HCT116 (cell line): ENCODE data around the gene NOTUM. TPM values are rescaled to one million over a fixed set of nuclear protein-coding genes. Genes with fewer than 3 reads are reported as not detected.

Experiments used
- ATAC-seq: fragments of 200-7000 bp; cut with Tn5 transposase; 2 replicates; pipeline ENCODE4 v1.9.1; 2020; ENCODE audit warnings: mild to moderate bottlenecking, moderate library complexity
- BruUV-seq: library from RNA; stranded (reverse); fragments of 400-500 nt; replicated peaks from 2 replicates; lab custom pipeline; 2021; lab: Mats Ljungman, UMichigan
- CTCF ChIA-PET: fragments of 300-600 bp; sonication (Branson Sonifier 250); formaldehyde crosslinking; loops from one replicate; lab custom pipeline; 2021; ENCODE audit warnings: antibody characterized with exemption; lab: Charles Lee
- POLR2A ChIA-PET: fragments of 300-600, 350-600 bp; sonication (Branson Sonifier 250); formaldehyde crosslinking; loops from one replicate; lab custom pipeline; 2021; ENCODE audit warnings: antibody characterized with exemption; lab: Charles Lee
- RAD21 ChIA-PET, 2 experiments: fragments of 300-600 bp; sonication (Branson Sonifier 250); formaldehyde crosslinking; loops; one replicate each; lab custom pipeline; 2023; ENCODE audit warnings: low total read pairs in 2 of 2; ENCODE audit not compliant: uncharacterized antibody in 2 of 2, unreplicated experiment in 2 of 2, low non-redundant PET in 1 of 2; lab: Charles Lee
- DNase-seq: peaks from one replicate; pipeline ENCODE4 v3.0.0-alpha.2; 2010; ENCODE audit warnings: low read depth, low spot score
- H2AFZ ChIP-seq: fragments of 200-600 bp; shearing (Covaris generic), sonication (generic); 2 replicates; pipeline ENCODE4 v1.6.1; 2017; ENCODE audit warnings: low read depth, mixed run types, mixed read lengths, antibody characterized with exemption, low read length; ENCODE audit not compliant: poor library complexity, severe bottlenecking
- H3K27ac ChIP-seq: 2 replicates; pipeline ENCODE4 v1.5.1; 2012; ENCODE audit warnings: low read depth, low read length
- H3K27me3 ChIP-seq: fragments of 200-600 bp; sonication (generic); 2 replicates; pipeline ENCODE4 v1.6.1; 2016; ENCODE audit warnings: mixed run types, low read length, mixed read lengths; ENCODE audit not compliant: insufficient read depth
- H3K36me3 ChIP-seq, 2 experiments: fragments of 200-500 bp in 1 of 2; fragments of 200-600 bp in 1 of 2; sonication (Bioruptor generic) in 1 of 2; sonication (generic) in 1 of 2; 2 replicates each; pipeline versions ENCODE4 v1.5.1 to v1.6.1; 2014 to 2016; ENCODE audit warnings: low read length in 2 of 2, inconsistent platforms in 1 of 2, mixed read lengths in 1 of 2, mixed run types in 1 of 2; ENCODE audit not compliant: insufficient read depth in 2 of 2, control insufficient read depth in 1 of 2
- H3K4me1 ChIP-seq, 2 experiments: fragments of 200-600 bp in 1 of 2; sonication (generic) in 1 of 2; 2 replicates each; pipeline versions ENCODE4 v1.5.1 to v1.6.1; 2012 to 2017; ENCODE audit warnings: low read length in 2 of 2, inconsistent platforms in 1 of 2, mild to moderate bottlenecking in 1 of 2, mixed read lengths in 1 of 2, mixed run types in 1 of 2, moderate library complexity in 1 of 2; ENCODE audit not compliant: insufficient read depth in 2 of 2, control insufficient read depth in 1 of 2
- H3K4me2 ChIP-seq: fragments of 200-600 bp; sonication (generic); 2 replicates; pipeline ENCODE4 v1.6.1; 2017; ENCODE audit warnings: mixed run types, low read length, mixed read lengths
- H3K4me3 ChIP-seq, 2 experiments: fragments of 200-600 bp in 1 of 2; sonication (generic) in 1 of 2; replicated peaks in 1 of 2; 2 replicates each; pipeline ENCODE4 v1.5.1; 2011 to 2016; ENCODE audit warnings: low read length in 2 of 2, control low read depth in 1 of 2, low read depth in 1 of 2, mild to moderate bottlenecking in 1 of 2, mixed read lengths in 1 of 2, mixed run types in 1 of 2
- H3K79me2 ChIP-seq: fragments of 200-600 bp; sonication (generic); 2 replicates; pipeline ENCODE4 v1.6.1; 2017; ENCODE audit warnings: mild to moderate bottlenecking, mixed run types, low read length, moderate library complexity, mixed read lengths; ENCODE audit not compliant: insufficient read depth
- H3K9ac ChIP-seq: fragments of 200-600 bp; sonication (generic); 2 replicates; pipeline ENCODE4 v1.6.1; 2016; ENCODE audit warnings: low read length, mixed read lengths
- H3K9me2 ChIP-seq: fragments of 200-600 bp; sonication (generic), shearing (Covaris generic); 2 replicates; pipeline ENCODE4 v1.6.1; 2017; ENCODE audit warnings: mixed run types, mild to moderate bottlenecking, moderate library complexity; ENCODE audit not compliant: insufficient read depth
- H3K9me3 ChIP-seq, 2 experiments: fragments of 200-500 bp in 1 of 2; fragments of 200-600 bp in 1 of 2; sonication (Bioruptor generic) in 1 of 2; sonication (generic) in 1 of 2; 2 replicates each; pipeline ENCODE4 v1.6.1; 2014 to 2017; ENCODE audit warnings: low read length in 2 of 2, mixed read lengths in 2 of 2, inconsistent platforms in 1 of 2, low read depth in 1 of 2, mild to moderate bottlenecking in 1 of 2, mixed run types in 1 of 2, moderate library complexity in 1 of 2; ENCODE audit not compliant: control insufficient read depth in 1 of 2, insufficient read depth in 1 of 2
- H4K20me1 ChIP-seq: fragments of 200-600 bp; sonication (generic), shearing (Covaris generic); 2 replicates; pipeline ENCODE4 v1.6.1; 2017; ENCODE audit warnings: mixed run types, mild to moderate bottlenecking, moderate library complexity; ENCODE audit not compliant: insufficient read depth
- CBX3 ChIP-seq: IDR thresholded peaks from 2 replicates; pipeline ENCODE4 v1.6.1; 2012; ENCODE audit warnings: low read depth
- CTCF ChIP-seq, 3 experiments: fragments of 200-600 bp in 1 of 3; sonication (generic) in 1 of 3; IDR thresholded peaks in 2 of 3; conservative IDR thresholded peaks in 1 of 3; 2 replicates each; pipeline ENCODE4 v1.5.1; 2012 to 2017; ENCODE audit warnings: low read depth in 2 of 3, low read length in 2 of 3, antibody characterized with exemption in 1 of 3, borderline replicate concordance in 1 of 3, control low read depth in 1 of 3, mild to moderate bottlenecking in 1 of 3, mixed read lengths in 1 of 3, mixed run types in 1 of 3, moderate library complexity in 1 of 3; ENCODE audit not compliant: insufficient read depth in 1 of 3
- ELF1 ChIP-seq: IDR thresholded peaks from 2 replicates; pipeline ENCODE4 v1.6.1; 2012; ENCODE audit warnings: low read depth, borderline replicate concordance
- POLR2A ChIP-seq: IDR thresholded peaks from 2 replicates; pipeline ENCODE4 v1.7.0; 2011; ENCODE audit warnings: borderline replicate concordance; ENCODE audit not compliant: insufficient read depth, insufficient read length; ENCODE audit errors: extremely low read depth
- POLR2AphosphoS5 ChIP-seq: IDR thresholded peaks from 2 replicates; pipeline ENCODE4 v1.6.1; 2011; ENCODE audit warnings: mild to moderate bottlenecking, low read depth, low read length, moderate library complexity
- SRF ChIP-seq: IDR thresholded peaks from 2 replicates; pipeline ENCODE4 v1.6.1; 2012; ENCODE audit warnings: low read depth
- TCF7L2 ChIP-seq: IDR thresholded peaks from 2 replicates; pipeline ENCODE4 v1.7.0; 2011; ENCODE audit warnings: borderline replicate concordance, inconsistent platforms; ENCODE audit not compliant: insufficient read depth, insufficient read length; ENCODE audit errors: extremely low read depth
- YY1 ChIP-seq: IDR thresholded peaks from 2 replicates; pipeline ENCODE4 v1.6.1; 2011; ENCODE audit warnings: low read length, low read depth, moderate library complexity, mild to moderate bottlenecking; ENCODE audit not compliant: insufficient replicate concordance; ENCODE audit errors: extremely low read depth
- ZBTB33 ChIP-seq: IDR thresholded peaks from 2 replicates; pipeline ENCODE4 v1.6.1; 2011; ENCODE audit warnings: mild to moderate bottlenecking, low read length, moderate library complexity; ENCODE audit not compliant: insufficient replicate concordance; ENCODE audit errors: extremely low read depth
- intact Hi-C: fragments of 100-400 bp; cut with micrococcal nuclease; formaldehyde crosslinking; loops from 2 replicates; pipeline ENCODE4 v1.10.0; 2022
- total RNA-seq: library from RNA; stranded (reverse); gene quantifications from one replicate; pipeline ENCODE4 v1.2.1, GENCODE V29; 2021; ENCODE audit not compliant: unreplicated experiment
- TF ChIP-seq, protein P1 (sequence below): IDR thresholded peaks from 2 replicates; pipeline ENCODE4 v1.6.1; 2012

The NOTUM gene
- total RNA-seq, 1 experiment from 2014 or later: 12.5 TPM

GRCh38 chr17:81973432-81973831, 12.4 kb upstream of the NOTUM start:
- CTCF ChIA-PET: no interaction called here

More at GRCh38 chr17:81973432-81973831, 12.4 kb upstream of the NOTUM start:
- no peak overlapping the region for H2AFZ ChIP-seq
- DNase-seq (no peak), ATAC-seq (no peak)
- no peak overlapping the region for H3K4me2 ChIP-seq
- ChIA-PET RAD21 (no interaction called here), POLR2A (interaction anchor here (1.0 kb wide), 1 partner anchor 48 kb away, joined by 3 read pairs; no protein-coding TSS in a partner anchor)
- TF ChIP-seq ZBTB33 (no peak), SRF (no peak), POLR2A (no peak), TCF7L2 (no peak), CBX3 (no peak), YY1 (no peak), ELF1 (no peak), CTCF (IDR thresholded peaks at IDR 0.05 in 2 of 3, conservative IDR thresholded peaks at IDR 0.05 in 1 of 3; ENCODE audit: borderline replicate concordance in 1 of 3, insufficient read depth in 1 of 3, low read depth in 2 of 3, low read length in 2 of 3) (no peak), POLR2AphosphoS5 (no peak)
- TF ChIP-seq, protein P1, sequence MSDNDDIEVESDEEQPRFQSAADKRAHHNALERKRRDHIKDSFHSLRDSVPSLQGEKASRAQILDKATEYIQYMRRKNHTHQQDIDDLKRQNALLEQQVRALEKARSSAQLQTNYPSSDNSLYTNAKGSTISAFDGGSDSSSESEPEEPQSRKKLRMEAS: no peak
- no peaks in the 10 kb centered on the region for H4K20me1 ChIP-seq
- no peaks in the 10 kb centered on the region; the same call in 1 of the 2 replicates for H3K79me2 ChIP-seq
- H3K4me3 ChIP-seq: no peak overlapping the region
- H3K9me3 ChIP-seq: no peaks in the 10 kb centered on the region
- no peak overlapping the region for H3K9ac ChIP-seq
- H3K9me2 ChIP-seq: no peaks in the 10 kb centered on the region
- peaks cover 15 to 34% of the 10 kb centered on the region in 2 experiments for H3K4me1 ChIP-seq
- BruUV-seq: no TSS peak
- no peaks in the 10 kb centered on the region for H3K36me3 ChIP-seq
- intact Hi-C loops: no loop called here
- no peaks in the 10 kb centered on the region for H3K27me3 ChIP-seq
- no peak overlapping the region for H3K27ac ChIP-seq
